ENCODE results near the gene RTL5.
A peak's percentile ranks its signal among the peaks of the same experiment; 100 is the strongest.

Gene RTL5

DNA sequence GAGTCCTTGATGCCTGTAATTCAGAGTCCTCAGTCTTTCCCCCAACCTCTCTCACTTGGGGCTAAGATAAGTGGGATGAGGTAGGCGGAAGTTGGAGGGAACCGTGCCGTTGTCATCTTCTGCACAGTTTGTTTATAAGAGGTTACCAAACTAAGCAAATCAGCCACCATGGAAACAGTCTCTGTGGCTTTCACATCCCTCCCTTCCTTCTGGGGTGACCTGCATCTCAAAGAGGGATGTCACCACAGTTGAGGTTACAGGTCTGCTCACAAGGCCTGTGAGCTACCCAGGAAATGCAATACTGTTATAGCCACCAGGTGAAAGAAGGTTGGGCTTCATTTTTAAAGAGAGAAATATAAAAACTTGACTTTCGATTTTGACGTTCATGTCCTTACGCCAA lies 26.3 kb downstream of the RTL5 start:
- Mint-ChIP-seq H3K4me1 (ENCODE audit: low read depth) (peaks cover 35% of the 10 kb centered on the region), H3K9me3 (ENCODE audit: low read depth) (no peaks in the 10 kb centered on the region), H3K36me3 (no peaks in the 10 kb centered on the region), H3K27ac (no peak overlapping the region), H3K27me3 (peaks cover 8% of the 10 kb centered on the region), H3K4me3 (no peak overlapping the region)

DNA sequence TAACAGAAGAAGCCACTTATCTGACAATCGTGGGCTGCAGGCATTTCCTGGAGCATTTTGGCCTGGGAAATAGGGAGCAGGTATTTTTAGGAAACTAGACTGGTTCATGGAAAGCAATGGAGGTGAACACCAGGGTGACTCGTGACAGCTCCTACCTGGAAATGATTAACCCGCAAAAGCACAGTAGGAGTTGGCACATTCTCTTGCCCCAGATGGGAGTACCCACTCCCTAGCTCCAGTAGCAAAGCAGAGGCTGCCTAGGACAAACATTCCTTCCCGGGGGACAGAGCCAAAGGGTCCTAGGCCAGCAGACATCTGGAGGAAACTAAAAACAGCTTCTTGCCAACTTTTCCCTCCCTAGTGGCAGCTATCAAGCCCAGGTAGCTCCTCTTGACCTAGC lies 29.0 kb downstream of the RTL5 start:
- Mint-ChIP-seq H3K36me3 (no peaks in the 10 kb centered on the region), H3K4me3 (no peak overlapping the region), H3K9me3 (ENCODE audit: low read depth) (no peaks in the 10 kb centered on the region), H3K4me1 (ENCODE audit: low read depth) (peaks cover 41% of the 10 kb centered on the region), H3K27ac (no peak overlapping the region), H3K27me3 (peaks cover 8% of the 10 kb centered on the region)

DNA sequence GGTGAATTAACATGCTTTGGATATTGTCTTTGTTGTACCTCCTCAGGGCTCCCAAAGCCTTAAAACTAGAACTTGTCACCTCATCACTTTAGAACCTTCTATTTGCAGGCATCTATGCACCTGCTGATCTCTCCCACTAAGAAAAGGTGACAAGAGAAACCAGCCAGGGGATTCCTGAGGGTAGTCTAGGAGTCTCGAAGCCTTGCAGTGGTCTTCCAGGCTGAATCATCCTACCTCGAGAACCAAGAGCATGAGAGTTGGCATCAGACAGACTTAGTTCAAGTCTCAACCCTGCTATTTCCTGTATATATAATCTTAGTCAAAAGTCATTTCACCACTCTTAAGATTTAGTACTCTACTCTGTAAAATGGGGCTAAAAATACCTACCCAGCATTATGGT lies 29.6 kb downstream of the RTL5 start:
- no peaks in the 10 kb centered on the region for H3K9me3 Mint-ChIP-seq (ENCODE audit: low read depth)
- H3K27ac Mint-ChIP-seq: no peak overlapping the region
- no peaks in the 10 kb centered on the region for H3K36me3 Mint-ChIP-seq
- H3K4me1 Mint-ChIP-seq (ENCODE audit: low read depth): peaks cover 38% of the 10 kb centered on the region
- H3K4me3 Mint-ChIP-seq: peak overlapping the region; percentile 57
- H3K27me3 Mint-ChIP-seq: peaks cover 12% of the 10 kb centered on the region

DNA sequence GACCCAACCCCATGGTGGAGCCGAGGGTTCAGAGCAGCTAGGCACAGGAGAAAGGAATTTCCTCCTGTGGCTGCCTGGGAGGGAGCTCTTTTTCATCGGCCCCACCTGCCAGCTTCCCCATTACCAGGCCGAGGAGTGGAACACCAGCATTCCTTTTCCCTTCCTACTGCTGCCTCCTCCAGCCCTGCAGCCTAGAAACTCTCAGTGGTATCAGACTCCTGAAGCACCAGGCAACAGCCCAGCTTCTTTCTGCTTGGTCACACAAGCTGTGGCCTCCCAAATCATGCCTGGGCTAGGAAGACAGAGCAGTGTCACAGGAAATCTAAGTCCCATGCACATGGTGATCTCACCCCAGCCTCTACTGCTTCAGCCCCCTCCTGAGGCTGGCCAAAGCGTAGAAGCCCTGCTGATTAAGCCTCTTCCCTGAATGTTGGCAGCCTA lies 30.1 kb downstream of the RTL5 start:
- Mint-ChIP-seq H3K27ac (no peak overlapping the region), H3K36me3 (no peaks in the 10 kb centered on the region), H3K4me1 (ENCODE audit: low read depth) (peaks cover 37% of the 10 kb centered on the region), H3K27me3 (peaks cover 10% of the 10 kb centered on the region), H3K4me3 (peak overlapping the region; percentile 57), H3K9me3 (ENCODE audit: low read depth) (no peaks in the 10 kb centered on the region)

DNA sequence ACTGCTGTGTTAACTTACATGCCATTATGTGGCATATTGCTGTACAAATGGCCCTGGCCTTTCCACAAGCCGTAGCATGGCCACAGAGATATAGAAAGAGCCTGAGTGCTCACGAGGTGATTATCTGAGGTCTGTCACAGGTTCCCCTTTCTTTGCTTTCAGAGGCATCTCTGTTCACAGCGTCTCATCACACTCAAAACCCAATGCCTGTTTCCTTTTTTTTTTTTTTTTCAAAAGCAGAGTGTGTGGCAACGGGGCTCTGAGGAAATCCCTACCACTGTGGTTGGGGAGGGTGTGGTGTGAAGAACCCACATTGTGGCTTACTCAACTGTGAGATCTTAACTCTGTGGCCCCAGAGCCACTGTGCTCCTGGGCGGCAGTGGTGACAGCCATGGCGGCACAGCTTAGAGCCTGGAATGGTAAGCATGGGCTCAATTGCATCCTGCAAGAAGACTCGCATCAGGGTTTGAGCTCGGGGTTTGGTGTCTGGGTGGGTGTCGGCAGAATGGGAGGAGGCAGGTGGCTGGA lies 30.8 kb downstream of the RTL5 start:
- Mint-ChIP-seq H3K27me3 (peaks cover 11% of the 10 kb centered on the region), H3K9me3 (ENCODE audit: low read depth) (no peaks in the 10 kb centered on the region), H3K36me3 (no peaks in the 10 kb centered on the region), H3K27ac (no peak overlapping the region), H3K4me3 (peak overlapping the region; percentile 36), H3K4me1 (ENCODE audit: low read depth) (peaks cover 33% of the 10 kb centered on the region)

DNA sequence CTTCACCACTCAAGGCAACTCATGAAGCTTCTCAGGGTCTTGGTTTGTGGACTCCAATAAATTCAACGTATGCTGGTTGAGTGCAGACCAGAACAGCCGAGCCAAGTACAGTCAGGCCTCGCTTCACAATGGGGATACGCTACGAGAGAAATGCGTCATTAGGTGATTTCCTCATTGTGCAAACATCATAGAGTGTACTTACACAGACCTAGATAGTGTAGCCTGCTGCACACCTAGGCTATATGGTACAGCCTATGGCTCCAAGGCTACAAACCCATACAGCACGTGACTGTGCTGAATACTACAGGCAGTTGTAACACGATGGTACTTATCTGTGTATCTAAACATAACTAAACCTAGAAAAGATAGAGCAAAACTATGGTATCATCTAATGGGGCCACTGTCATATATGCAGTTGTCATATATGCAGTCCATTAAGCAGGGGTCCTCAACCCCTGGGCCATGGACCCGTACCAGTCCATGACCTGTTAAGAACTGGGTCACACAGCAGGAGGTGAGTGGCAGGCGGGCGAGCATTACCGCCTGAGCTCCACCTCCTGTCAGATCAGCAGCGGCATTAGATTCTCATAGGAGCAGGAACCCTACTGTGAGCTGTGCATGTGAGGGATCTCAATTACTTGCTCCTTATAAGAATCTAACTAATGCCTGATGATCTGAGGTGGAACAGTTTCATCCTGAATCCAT lies 31.5 kb downstream of the RTL5 start:
- Mint-ChIP-seq H3K27me3 (peaks cover 11% of the 10 kb centered on the region), H3K4me1 (ENCODE audit: low read depth) (peaks cover 31% of the 10 kb centered on the region), H3K36me3 (no peaks in the 10 kb centered on the region), H3K4me3 (peak overlapping the region; percentile 36), H3K9me3 (ENCODE audit: low read depth) (no peaks in the 10 kb centered on the region), H3K27ac (no peak overlapping the region)

DNA sequence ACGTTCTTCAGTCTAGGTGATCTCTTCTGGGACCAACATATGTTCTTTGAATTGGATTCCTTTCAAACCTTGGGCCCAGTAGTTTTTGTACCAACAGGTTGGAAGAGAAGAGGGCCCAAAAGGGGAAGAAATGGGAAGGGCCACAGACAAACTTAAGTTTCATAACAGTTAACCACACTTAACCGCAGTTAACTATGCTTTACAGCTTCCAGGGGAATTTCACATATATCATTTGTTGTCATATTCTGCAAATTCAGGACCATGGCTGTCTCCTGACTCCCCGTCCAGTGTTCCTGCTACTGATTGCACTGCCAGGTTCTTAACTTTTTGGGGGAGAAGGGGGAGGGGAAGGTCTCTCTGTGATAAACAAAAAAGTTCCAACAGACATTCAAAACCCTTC lies 34.6 kb downstream of the RTL5 start:
- Mint-ChIP-seq H3K9me3 (ENCODE audit: low read depth) (no peaks in the 10 kb centered on the region), H3K4me3 (no peak overlapping the region), H3K36me3 (no peaks in the 10 kb centered on the region), H3K27ac (no peak overlapping the region), H3K4me1 (ENCODE audit: low read depth) (peaks cover 25% of the 10 kb centered on the region), H3K27me3 (peaks cover 11% of the 10 kb centered on the region)

DNA sequence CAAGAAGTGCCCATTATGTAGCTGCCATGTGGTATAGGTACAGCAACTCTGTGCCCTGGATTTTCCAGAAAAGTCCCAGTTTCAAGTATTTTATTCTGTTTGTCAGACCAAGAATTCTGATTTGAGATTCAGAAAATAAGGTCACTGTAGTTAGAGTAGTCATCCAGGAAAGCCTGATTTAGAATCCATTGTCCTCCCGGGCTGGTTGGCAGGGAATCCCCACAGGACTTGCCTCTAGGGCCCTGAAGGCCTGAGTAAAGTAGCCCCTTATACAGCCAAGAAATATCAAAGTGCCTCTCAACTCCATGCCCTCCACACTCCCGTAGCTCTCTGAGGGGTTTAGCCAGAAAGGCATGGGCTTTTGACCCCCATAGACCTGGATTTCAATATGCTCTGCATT lies 36.3 kb downstream of the RTL5 start:
- H3K27ac Mint-ChIP-seq: no peak overlapping the region
- H3K36me3 Mint-ChIP-seq: no peaks in the 10 kb centered on the region
- peaks cover 8% of the 10 kb centered on the region for H3K4me1 Mint-ChIP-seq (ENCODE audit: low read depth)
- peaks cover 10% of the 10 kb centered on the region for H3K27me3 Mint-ChIP-seq
- no peak overlapping the region for H3K4me3 Mint-ChIP-seq
- no peaks in the 10 kb centered on the region for H3K9me3 Mint-ChIP-seq (ENCODE audit: low read depth)

DNA sequence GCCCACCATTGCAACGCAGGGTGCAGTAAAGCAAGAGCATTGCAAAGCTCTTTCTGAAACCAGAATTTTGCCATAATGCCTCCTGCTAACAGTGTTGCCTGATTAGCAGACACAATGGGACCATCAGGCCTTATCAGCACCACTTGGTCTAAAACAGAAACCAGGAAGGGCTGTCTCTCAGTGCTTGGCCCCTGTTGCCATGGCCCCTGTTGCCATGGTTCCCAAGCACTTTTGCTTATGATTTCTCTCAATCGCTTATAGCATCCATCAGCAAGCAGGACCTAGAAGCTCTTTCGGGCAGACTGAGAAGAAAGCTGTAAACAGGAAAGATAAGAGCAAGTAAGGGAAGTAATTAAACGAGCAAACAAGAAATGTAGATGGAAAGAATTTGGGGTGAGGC lies 36.8 kb downstream of the RTL5 start:
- Mint-ChIP-seq H3K36me3 (no peaks in the 10 kb centered on the region), H3K9me3 (ENCODE audit: low read depth) (no peaks in the 10 kb centered on the region), H3K27ac (no peak overlapping the region), H3K4me3 (no peak overlapping the region), H3K4me1 (ENCODE audit: low read depth) (peaks cover 3% of the 10 kb centered on the region), H3K27me3 (peaks cover 10% of the 10 kb centered on the region)

DNA sequence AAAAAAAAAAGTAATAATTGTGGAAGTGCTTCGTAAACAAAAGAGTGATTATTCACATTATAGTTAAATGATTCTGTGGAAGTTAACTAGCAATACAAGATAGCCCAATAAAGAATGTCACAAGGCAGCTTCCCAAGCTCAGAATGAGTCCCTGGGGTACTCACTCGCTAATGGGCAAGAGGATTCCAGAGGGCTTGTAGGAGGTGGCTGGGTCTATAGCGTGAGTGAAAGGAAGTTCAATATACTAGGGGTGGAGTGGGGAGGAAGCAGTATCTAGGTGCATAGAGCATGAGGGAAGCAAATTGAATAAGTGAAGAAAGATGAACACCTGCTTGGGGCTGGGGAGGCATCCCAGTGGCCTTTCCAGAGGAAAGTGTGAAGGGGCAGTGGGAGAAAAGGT lies 42.5 kb downstream of the RTL5 start:
- Mint-ChIP-seq H3K4me3 (no peak overlapping the region), H3K9me3 (ENCODE audit: low read depth) (no peaks in the 10 kb centered on the region), H3K27me3 (peaks cover 4% of the 10 kb centered on the region)

DNA sequence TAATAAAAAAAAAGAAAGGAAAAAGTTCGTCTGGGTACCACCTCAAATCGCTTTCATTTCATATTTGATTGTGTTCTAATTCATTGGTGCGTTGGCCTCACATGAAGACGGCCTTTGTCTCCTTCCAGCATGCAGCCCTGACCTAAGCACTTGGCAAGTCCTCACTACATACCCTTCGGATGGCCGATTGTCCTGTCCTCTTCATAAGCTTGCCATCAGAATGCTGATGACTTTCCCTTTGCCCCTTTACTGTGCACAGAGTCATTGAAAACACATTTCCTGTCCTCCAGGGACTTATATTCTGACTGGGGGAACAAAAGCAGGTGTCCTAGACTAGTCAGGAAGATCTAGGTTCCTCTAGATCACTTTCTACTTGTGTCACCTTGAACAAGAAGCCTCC lies 43.0 kb downstream of the RTL5 start:
- Mint-ChIP-seq H3K27me3 (peaks cover 4% of the 10 kb centered on the region), H3K27ac (no peak overlapping the region), H3K4me3 (no peak overlapping the region), H3K9me3 (ENCODE audit: low read depth) (no peaks in the 10 kb centered on the region), H3K36me3 (no peaks in the 10 kb centered on the region), H3K4me1 (ENCODE audit: low read depth) (no peaks in the 10 kb centered on the region)

More for the DNA sequence above, 42.5 kb downstream of the RTL5 start:
- Mint-ChIP-seq H3K36me3 (no peaks in the 10 kb centered on the region), H3K27ac (no peak overlapping the region), H3K4me1 (ENCODE audit: low read depth) (no peaks in the 10 kb centered on the region)

DNA sequence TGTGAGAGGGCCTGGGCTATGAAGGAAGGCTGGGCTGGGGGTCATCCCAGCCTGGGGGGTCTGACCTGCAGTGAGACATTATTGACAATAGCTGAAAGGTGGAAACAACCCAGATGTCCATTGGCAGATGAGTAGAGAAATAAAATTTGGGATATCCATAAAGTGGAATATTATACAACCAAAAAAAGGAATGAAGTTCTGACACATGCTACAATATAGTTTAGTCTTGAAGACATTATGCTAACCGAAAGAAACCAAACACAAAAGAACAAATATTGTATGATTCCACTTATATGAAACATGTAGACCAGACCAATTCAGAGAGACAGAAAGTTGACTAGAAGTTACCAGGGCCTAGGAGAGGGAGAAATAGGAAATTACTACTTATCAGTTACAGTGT lies 44.7 kb downstream of the RTL5 start:
- Mint-ChIP-seq H3K4me1 (ENCODE audit: low read depth) (no peaks in the 10 kb centered on the region), H3K4me3 (no peak overlapping the region), H3K27me3 (peaks cover 4% of the 10 kb centered on the region), H3K36me3 (no peaks in the 10 kb centered on the region), H3K27ac (no peak overlapping the region), H3K9me3 (ENCODE audit: low read depth) (no peaks in the 10 kb centered on the region)

DNA sequence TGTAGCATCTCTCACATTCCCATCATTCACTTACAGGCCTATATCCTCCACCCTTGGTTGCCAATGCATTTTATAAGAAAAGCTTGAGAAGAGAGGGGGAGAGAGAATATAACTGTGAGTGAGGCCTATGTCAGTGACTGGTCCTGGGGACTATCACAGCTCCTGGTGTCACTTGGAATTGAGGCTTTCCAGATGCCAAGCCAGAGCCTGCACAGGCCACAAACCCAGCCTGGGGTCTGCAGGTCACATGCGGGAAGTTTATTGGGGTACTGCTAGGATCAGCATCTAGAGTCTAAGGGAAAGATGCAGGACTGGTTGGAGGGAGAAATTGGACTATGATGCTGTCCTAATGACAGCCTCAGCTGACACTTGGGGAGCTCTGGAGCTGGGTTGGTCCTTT lies 47.6 kb downstream of the RTL5 start:
- Mint-ChIP-seq H3K4me3 (no peak overlapping the region), H3K9me3 (ENCODE audit: low read depth) (no peaks in the 10 kb centered on the region), H3K4me1 (ENCODE audit: low read depth) (no peaks in the 10 kb centered on the region), H3K36me3 (no peaks in the 10 kb centered on the region), H3K27me3 (peaks cover 4% of the 10 kb centered on the region), H3K27ac (no peak overlapping the region)

DNA sequence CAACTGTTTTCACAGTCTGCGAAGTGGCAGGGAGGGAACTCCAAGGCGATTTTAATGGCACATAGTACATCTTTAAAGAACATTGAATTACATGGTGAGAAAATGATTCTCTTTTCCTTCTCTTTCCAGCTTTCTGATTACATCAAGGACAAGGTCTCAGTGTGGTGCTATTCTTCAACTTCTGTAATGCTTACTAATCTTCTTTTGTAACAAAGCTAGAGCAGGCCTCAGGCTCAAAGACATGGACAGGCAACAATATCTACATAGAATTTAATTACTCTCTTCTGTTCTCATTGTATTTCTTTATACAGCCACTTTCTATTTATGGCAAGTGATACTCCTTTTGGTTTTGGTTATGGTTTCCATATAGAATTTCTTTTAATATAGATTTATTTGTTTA lies 48.4 kb downstream of the RTL5 start:
- no peak overlapping the region for H3K4me3 Mint-ChIP-seq
- no peak overlapping the region for H3K27ac Mint-ChIP-seq
- H3K27me3 Mint-ChIP-seq: peaks cover 4% of the 10 kb centered on the region
- H3K36me3 Mint-ChIP-seq: no peaks in the 10 kb centered on the region
- peaks cover 4% of the 10 kb centered on the region for H3K4me1 Mint-ChIP-seq (ENCODE audit: low read depth)
- no peaks in the 10 kb centered on the region for H3K9me3 Mint-ChIP-seq (ENCODE audit: low read depth)

DNA sequence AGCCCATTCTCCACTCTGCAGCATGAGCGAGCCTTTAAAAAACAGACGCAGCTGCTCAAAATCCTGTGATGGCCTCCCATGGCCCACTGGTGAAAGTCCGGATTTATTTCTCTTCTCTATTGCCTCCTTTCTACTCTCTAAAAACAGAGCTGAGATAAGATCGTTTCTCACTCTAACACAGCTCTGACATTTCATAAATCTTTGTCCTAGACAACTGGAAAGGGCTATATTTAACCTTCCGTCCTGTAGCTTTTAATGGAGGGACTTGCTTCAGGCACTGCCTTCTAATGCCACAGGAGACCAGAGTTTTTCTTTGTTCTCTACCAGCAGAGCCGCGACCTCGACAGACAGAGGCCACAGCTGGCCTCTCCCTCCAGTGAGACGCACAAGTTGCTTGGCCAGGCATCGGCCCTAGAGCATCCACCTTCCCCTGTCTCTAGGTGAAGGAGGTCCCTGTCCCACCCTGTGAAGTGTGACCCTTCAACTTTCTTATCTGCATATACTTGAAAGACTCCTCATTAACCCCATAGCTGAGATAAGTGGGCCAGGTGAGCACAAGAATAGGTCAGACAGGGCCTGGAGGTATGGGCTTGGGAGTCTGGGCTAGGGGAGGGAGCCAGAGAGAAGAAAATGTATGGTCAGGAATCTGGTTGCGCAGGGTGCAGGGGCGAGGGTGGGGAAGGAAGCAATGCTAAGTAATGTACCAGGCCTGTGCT lies 50.0 kb downstream of the RTL5 start:
- Mint-ChIP-seq H3K27me3 (no peaks in the 10 kb centered on the region), H3K4me3 (no peak overlapping the region), H3K4me1 (ENCODE audit: low read depth) (peaks cover 7% of the 10 kb centered on the region), H3K9me3 (ENCODE audit: low read depth) (no peaks in the 10 kb centered on the region), H3K27ac (no peak overlapping the region), H3K36me3 (no peaks in the 10 kb centered on the region)

Measured in activated naive CD8-positive, alpha-beta T cell (primary cell).